ENCODE data around the gene LITAF.

LITAF gene

GRCh38 chr16:11550791-11551498 lies 35.8 kb downstream of the LITAF start:
- peak; percentile 87 to 93 for DNase-seq

GRCh38 chr16:11547118-11547916 lies 39.4 kb downstream of the LITAF start:
- no peak for DNase-seq

- no peak for DNase-seq
Observed at GRCh38 chr16:11546608-11547061, 40.1 kb downstream of the LITAF start.

GRCh38 chr16:11543661-11544393 lies 42.9 kb downstream of the LITAF start:
- DNase-seq = no peak

DNA sequence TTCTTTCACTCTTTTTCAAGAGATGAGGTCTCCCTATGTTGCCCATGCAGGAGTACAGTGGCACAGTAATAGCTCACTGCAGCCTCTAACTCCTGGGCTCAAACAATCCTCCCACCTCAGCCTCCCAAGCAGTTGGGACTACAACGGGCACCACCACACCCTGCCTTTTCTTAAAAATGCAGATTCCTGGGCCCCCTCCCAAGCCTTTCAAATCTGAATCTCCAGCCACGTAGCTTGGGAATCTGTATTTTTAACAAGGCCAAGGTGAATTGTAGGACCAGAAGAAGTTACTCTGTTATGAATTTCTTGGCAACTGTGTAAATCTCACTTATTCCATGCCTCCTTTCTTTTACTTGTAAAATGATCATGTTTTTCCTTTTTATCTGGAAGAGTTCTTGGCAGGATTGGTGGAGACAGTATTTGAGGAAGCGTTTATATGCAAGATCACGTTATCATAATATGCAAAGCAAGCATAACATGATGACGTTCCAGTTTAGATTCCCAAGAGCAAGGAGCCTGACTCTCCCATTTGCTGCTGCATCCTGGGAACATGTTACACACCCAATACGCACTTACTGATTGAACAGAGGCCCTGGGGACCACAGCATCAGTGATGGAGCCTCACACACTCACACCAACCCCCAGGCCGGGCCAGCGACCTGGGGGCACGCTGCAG lies 44.5 kb downstream of the LITAF start:
- DNase-seq = no peak

- DNase-seq = peak; percentile 52 to 57
Observed at GRCh38 chr16:11539641-11540050, 47.1 kb downstream of the LITAF start.

- DNase-seq = no peak
Observed at GRCh38 chr16:11538880-11539279, 47.8 kb downstream of the LITAF start.

DNA sequence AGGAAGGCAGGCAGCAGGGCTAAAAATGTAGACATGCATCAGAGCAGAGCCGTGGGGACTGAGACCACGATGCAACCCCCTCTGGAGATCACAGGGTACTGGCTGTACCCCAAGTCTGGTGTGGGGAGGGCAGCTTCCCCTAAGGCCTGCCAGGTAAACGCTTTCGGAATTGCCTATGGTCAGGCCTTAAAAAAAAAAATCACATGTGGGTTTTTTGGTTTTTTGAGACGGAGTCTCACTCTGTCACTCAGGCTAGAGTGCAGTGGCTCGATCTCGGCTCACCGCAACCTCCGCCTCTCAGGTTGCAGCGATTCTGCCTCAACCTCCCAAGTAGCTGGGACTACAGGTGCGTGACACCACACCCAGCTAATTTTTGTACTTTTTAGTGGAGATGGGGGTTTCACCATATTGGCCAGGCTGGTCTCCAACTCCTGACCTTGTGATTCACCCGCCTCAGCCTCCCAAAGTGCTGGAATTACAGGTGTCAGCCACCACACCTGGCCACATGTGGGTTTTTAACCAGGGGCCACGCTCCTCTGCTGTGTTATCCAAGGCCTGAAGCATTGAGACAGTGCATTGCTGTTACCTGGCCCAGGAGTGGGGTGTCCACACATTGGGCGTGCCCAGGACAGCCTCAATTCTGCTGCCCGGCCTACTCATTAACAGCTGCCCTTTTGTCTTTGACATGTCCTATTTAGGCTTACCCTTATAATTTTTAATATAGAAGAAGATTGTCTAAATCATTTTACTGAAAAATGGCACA lies 50.4 kb downstream of the LITAF start:
- DNase-seq = no peak

GRCh38 chr16:11535494-11535893 lies 51.2 kb downstream of the LITAF start:
- no peak for DNase-seq

- no peak for DNase-seq
Observed at GRCh38 chr16:11534262-11534661, 52.5 kb downstream of the LITAF start.

DNA sequence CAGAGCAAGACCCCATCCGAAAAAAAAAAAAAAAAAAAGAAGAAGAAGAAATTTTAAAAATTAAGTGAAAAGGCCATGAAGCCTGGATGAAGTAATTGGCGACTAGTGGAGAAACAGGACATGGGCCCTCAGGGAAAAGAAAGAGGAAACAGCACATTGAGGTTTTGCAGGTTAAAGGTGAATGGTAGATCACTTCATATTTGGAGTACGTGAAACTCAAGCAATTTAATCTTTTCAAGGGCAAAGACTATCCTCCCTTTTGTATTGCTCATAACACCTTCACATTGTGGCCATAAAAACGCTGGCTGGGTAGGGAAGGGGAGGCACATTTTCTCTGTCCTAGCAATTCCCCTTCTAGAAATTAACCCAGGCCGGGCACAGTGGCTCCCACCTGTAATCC lies 53.1 kb downstream of the LITAF start:
- no peak for DNase-seq

DNA sequence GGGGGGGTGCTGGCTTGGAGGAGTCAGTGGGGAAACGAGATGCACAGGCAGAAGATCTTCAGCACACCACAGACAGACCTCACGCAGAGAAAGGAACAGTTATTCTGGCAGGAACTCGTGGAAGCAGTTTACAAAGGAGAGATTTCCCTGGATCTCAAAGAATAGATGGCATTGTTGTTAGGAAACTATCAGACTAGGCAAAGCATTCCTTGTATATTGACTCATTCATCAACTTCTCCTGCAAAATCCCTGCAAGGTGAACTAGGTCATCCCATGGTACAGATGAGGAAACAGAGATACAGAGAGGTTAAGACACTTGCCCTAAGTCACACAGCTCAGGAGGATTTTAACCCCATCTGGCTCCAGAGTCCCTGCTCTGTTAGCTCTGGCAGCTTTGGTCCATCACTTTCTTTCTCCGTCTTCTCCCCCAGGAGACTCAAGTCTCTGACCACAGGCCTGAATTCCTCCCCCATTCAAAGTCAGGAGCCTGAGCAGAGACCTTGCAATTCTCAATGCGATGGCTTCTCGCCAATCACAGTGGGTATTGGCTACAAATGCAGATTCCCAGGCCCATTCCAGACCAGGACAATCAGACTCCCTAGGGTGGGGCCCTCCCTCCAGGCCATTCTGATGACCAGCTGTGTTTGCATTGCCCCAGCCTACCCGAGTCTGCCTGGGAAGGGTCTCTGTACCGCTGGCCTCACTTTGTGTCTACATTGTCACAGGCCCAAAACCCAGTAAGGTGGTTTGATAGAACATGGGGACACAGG lies 56.4 kb downstream of the LITAF start:
- no peak for DNase-seq

DNA sequence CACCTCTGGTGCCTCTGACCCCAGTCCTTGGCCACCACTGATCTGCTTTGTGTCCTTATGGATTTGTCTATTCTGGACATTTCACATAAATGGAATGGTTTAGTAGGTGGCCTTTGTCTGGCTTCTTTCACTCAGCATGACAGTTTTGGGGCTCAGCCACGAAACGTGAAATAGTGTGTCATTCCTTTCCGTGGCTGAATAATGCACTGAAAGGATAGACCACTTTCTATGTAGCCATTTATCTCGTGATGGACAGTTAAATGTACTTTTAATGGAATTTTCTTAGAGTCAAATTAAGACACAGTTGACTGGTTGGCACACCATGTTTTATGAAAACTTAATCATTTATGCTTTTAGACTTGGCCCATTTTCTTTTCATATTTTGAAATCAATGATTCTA lies 57.4 kb downstream of the LITAF start:
- no peak for DNase-seq

GRCh38 chr16:11528053-11528452 lies 58.7 kb downstream of the LITAF start:
- DNase-seq = no peak

DNA sequence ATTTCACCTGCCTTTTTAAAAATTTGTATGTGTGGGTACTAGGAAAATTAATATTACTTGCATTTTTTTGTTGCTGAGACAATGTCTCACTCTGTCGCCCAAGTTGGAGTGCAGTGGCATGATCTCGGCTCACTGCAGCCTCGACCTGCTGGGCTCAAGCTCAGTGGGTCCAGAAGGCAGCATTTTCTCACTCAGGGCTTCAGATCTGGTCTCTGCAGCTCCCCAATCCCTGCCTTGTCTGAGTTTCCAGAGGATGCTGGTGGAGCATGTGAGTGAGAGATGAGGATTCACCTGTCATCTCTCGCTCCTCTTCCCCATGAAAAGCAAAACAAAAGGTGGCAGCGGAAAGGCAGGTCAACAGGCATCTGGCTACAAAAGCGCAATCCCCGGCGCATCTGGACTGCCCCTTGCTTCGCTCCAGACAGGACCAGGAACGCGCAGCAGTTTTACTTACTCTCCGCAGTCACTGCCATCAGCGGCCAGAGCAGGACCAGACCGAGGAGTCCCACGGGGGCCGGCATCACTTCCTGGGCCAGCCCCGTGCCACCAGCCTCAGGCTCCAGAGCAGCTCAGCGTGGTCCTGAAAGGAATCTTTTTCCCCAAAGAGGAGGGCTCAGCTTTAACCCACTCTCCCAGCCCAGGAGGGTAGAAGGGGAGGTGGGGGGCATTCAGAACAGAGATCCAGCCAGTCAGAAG lies 59.9 kb downstream of the LITAF start:
- DNase-seq = no peak

- DNase-seq = no peak
Observed at GRCh38 chr16:11524098-11524760, 62.5 kb downstream of the LITAF start.

DNA sequence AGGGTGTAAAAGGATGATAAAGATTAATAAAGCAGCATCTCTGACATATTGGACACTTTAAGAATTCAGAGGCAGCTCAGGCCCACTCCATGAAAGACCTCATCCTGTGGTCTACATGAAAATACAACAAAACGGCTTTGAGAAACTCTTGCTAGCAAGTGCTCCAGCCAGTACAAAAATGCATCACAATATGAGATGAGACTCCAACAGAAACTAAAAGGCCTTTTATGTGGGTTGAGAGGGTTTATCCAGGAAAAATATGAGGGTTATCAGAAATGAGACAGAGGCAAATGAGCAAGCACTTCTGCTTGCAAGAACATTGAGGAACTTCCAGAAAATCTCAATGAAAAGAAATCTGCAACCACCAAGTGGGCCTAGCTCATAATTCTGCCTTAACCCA lies 65.7 kb downstream of the LITAF start:
- DNase-seq = peak in 1 of 2 donors; percentile 25

DNA sequence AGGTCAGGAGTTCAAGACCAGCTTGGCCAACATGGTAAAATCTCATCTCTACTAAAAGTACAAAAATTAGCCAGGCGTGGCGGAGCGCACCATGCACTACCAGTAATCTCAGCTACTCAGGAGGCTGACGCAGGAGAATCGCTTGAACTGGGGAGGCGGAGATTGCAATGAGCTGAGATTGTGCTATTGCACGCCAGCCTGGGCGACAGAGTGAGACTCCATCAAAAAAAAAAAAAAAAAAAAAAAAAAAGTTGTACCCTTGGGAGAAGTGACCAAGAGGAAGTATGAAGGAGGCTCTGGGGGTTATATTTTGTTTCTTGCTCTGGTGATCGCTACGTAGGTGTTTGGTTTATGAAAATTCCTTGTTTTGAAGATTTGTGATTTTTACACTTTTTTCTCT lies 66.3 kb downstream of the LITAF start:
- no peak for DNase-seq

- DNase-seq = no peak
Observed at GRCh38 chr16:11517961-11518360, 68.8 kb downstream of the LITAF start.
